Activated T-cell treated with anti-CD3 and anti-CD28 coated beads, Interleukin-2, amount 50 U/mL, for 72 hours (primary cell): ENCODE measurements around the gene ST3GAL2. TPM values are rescaled to one million over a fixed set of nuclear protein-coding genes. Genes with fewer than 3 reads are reported as not detected.
"Not testable (repeated sequence)": the region's sequence is repeated elsewhere in the genome, so short reads cannot be mapped to it uniquely, and the experiment has no call there.

Experiments used
- ATAC-seq, 2 donors: fragments of 150-1000 bp; cut with Tn5 transposase; replicated peaks in 1 of 2; 2 replicates each; pipeline ENCODE4 v1.10.0; 2021; ENCODE audit warnings: moderate library complexity in 2 of 2, mild to moderate bottlenecking in 1 of 2
- DNase-seq, 2 donors: peaks; one replicate each; pipeline ENCODE4 v3.0.0; 2021 to 2022; ENCODE audit warnings: mixed read lengths in 1 of 2
- H3K27ac Mint-ChIP-seq: one replicate; pipeline ENCODE4 v1.8.0; 2022; ENCODE audit warnings: mild to moderate bottlenecking, moderate library complexity, mixed read lengths
- H3K27me3 Mint-ChIP-seq: one replicate; pipeline ENCODE4 v1.8.0; 2022; ENCODE audit warnings: low read depth, mixed read lengths
- H3K36me3 Mint-ChIP-seq, 2 donors: one replicate each; pipeline ENCODE4 v1.8.0; 2022; ENCODE audit warnings: mixed read lengths in 2 of 2, mild to moderate bottlenecking in 1 of 2; ENCODE audit not compliant: insufficient read depth in 2 of 2
- H3K4me1 Mint-ChIP-seq: one replicate; pipeline ENCODE4 v1.8.0; 2022; ENCODE audit warnings: low read depth, mixed read lengths
- H3K4me3 Mint-ChIP-seq, 2 donors: one replicate each; pipeline ENCODE4 v1.8.0; 2022; ENCODE audit warnings: mild to moderate bottlenecking in 2 of 2, mixed read lengths in 2 of 2, moderate library complexity in 2 of 2
- H3K9me3 Mint-ChIP-seq, 2 donors: one replicate each; pipeline ENCODE4 v1.8.0; 2022; ENCODE audit warnings: mixed read lengths in 2 of 2
- total RNA-seq, 2 donors: library from RNA; stranded (reverse); gene quantifications; one replicate each; pipeline ENCODE4 v1.2.3, GENCODE V29; 2022

The ST3GAL2 gene
- total RNA-seq, 2 donors from 2014 or later = 15.9 to 18.3 TPM

GRCh38 chr16:70332728-70333127, 106.2 kb downstream of the ST3GAL2 start:
- not testable (repeated sequence) for H3K27me3 Mint-ChIP-seq, DNase-seq, H3K9me3 Mint-ChIP-seq, H3K27ac Mint-ChIP-seq, H3K36me3 Mint-ChIP-seq, ATAC-seq, H3K4me3 Mint-ChIP-seq, H3K4me1 Mint-ChIP-seq

GRCh38 chr16:70331588-70332358, 107.1 kb downstream of the ST3GAL2 start:
- H3K4me3 Mint-ChIP-seq = no peak overlapping the region
- H3K27me3 Mint-ChIP-seq = no peaks in the 10 kb centered on the region
- H3K9me3 Mint-ChIP-seq = no peaks in the 10 kb centered on the region
- ATAC-seq (no peak), DNase-seq (peak in 1 of 2 donors; percentile 3)
- no peaks in the 10 kb centered on the region for H3K4me1 Mint-ChIP-seq
- no peak overlapping the region for H3K27ac Mint-ChIP-seq
- H3K36me3 Mint-ChIP-seq = peaks cover 0 to 8% of the 10 kb centered on the region in 2 donors

- H3K9me3 Mint-ChIP-seq = no peaks in the 10 kb centered on the region
- no peak overlapping the region for H3K4me3 Mint-ChIP-seq
- no peak for ATAC-seq
Measured at GRCh38 chr16:70331091-70331490, 107.8 kb downstream of the ST3GAL2 start.

More at GRCh38 chr16:70331091-70331490, 107.8 kb downstream of the ST3GAL2 start:
- Mint-ChIP-seq H3K36me3 (peaks cover 0 to 8% of the 10 kb centered on the region in 2 donors), H3K27ac (no peak overlapping the region), H3K27me3 (no peaks in the 10 kb centered on the region), H3K4me1 (no peaks in the 10 kb centered on the region)
- no peak for DNase-seq

Other genes with a start within 250 kb of the ST3GAL2 start
- gene EXOSC6, start 187.2 kb downstream of the ST3GAL2 start, total RNA-seq = 10 to 100 TPM; 26.3 to 28.2 TPM
- 100 to 1,000 TPM; 273 to 308 TPM for gene AARS1, start 149.6 kb downstream of the ST3GAL2 start, total RNA-seq
- 10 to 100 TPM; 52.6 to 61.0 TPM for gene DDX19B, start 139.9 kb downstream of the ST3GAL2 start, total RNA-seq
- gene DDX19A, start 92.2 kb downstream of the ST3GAL2 start, total RNA-seq = 10 to 100 TPM; 37.1 to 46.8 TPM
- 10 to 100 TPM; 15.4 to 18.0 TPM for gene FCSK, start 15.5 kb upstream of the ST3GAL2 start, total RNA-seq
- gene COG4, start 84.5 kb upstream of the ST3GAL2 start, total RNA-seq = 10 to 100 TPM; 30.2 to 53.4 TPM
- 100 to 1,000 TPM; 302 to 309 TPM for gene SF3B3, start 84.7 kb upstream of the ST3GAL2 start, total RNA-seq
- gene IL34, start 207.5 kb upstream of the ST3GAL2 start, total RNA-seq = under 1 TPM; 0.35 to 0.36 TPM
- gene MTSS2, start 247.0 kb upstream of the ST3GAL2 start, total RNA-seq = 1 to 10 TPM; 5.5 to 8.5 TPM